ENCODE data around the gene PITPNB.

The PITPNB gene

DNA sequence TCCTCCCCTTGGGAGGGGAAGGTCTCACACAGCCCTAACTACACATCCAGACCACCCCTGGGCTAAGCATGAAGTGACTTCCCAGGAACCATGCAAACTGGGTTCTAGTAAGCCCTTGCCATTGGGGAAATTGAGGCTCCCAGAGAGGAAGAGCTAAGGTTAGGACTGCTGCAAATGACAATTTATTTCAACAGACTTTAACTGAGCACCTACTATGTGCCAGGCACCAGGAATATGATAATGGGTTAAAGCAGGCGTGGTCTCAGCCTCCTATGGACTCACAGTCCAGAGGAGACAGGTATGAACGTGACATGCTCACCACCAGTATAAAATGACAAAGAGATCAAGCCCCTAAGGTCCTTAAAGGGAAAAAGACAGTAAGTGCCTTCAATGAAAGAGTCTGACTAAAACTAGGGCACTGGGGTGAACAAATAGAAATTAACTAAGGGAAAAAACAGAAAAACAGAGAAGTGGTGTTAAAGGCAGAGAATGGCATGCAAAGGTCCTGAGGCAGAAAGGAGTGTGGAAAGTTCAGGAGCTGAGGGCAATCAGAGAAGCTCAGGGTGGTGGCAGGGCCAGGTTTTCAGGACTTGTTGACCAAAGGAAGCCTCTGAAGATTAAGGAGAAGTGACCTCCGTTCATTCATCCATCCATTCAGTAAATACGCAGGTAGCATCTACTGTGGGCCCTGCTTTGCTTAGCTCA is 103.1 kb downstream of the PITPNB start:
- TF ChIP-seq, protein P1, sequence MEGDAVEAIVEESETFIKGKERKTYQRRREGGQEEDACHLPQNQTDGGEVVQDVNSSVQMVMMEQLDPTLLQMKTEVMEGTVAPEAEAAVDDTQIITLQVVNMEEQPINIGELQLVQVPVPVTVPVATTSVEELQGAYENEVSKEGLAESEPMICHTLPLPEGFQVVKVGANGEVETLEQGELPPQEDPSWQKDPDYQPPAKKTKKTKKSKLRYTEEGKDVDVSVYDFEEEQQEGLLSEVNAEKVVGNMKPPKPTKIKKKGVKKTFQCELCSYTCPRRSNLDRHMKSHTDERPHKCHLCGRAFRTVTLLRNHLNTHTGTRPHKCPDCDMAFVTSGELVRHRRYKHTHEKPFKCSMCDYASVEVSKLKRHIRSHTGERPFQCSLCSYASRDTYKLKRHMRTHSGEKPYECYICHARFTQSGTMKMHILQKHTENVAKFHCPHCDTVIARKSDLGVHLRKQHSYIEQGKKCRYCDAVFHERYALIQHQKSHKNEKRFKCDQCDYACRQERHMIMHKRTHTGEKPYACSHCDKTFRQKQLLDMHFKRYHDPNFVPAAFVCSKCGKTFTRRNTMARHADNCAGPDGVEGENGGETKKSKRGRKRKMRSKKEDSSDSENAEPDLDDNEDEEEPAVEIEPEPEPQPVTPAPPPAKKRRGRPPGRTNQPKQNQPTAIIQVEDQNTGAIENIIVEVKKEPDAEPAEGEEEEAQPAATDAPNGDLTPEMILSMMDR (conservative IDR thresholded peaks at IDR 0.05; ENCODE audit: control insufficient read depth, insufficient read depth, low read depth, low read length) = no peak
- no peak overlapping the region for H3K4me3 ChIP-seq (ENCODE audit: control insufficient read depth, low read depth, low read length)
- DNase-seq (ENCODE audit: low read depth) = no peak

DNA sequence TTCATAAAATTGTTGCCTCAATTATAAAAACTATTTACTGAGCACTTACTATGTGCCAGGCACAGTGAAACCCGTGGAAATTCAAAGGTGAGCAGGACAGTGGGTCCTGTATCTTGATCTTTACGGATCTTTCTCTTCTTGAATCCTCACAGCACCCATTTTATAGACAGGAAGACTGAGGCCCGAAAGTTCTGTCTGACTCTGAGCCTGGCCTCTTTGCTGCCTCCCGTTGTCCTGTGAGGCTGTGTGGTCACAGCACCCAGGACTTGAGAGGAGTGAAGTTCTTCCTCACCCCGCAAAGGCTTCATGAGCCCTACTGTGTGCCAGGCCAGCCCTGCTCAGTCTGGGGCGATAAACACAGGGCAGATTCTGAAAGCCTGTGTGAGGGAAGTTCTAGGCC is 104.1 kb downstream of the PITPNB start:
- TF ChIP-seq, protein P1 (conservative IDR thresholded peaks at IDR 0.05; ENCODE audit: control insufficient read depth, insufficient read depth, low read depth, low read length) = no peak
- DNase-seq (ENCODE audit: low read depth) = no peak
- H3K4me3 ChIP-seq (ENCODE audit: control insufficient read depth, low read depth, low read length) = no peak overlapping the region

DNA sequence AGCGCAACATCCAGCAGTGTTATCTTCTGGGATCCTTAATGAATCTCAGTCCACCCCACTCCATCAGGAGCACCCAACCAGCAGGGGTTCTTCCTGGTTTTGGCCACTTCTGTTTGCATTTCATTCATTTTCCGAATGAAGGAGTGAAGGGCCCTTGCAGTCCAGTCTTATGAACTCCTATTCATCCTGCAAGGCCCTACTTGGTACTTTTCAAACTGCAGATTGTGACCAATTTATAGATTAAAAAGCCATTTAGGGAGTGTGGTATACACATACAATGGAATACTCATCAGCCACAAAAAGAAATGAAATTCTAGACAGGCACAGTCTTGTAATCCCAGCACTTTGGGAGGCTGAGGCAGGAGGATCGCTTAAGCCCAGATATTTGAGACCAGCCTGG is 107.3 kb downstream of the PITPNB start:
- no peak overlapping the region for H3K4me3 ChIP-seq (ENCODE audit: control insufficient read depth, low read depth, low read length)
- DNase-seq (ENCODE audit: low read depth) = no peak
- TF ChIP-seq, protein P1 (conservative IDR thresholded peaks at IDR 0.05; ENCODE audit: control insufficient read depth, insufficient read depth, low read depth, low read length) = no peak

DNA sequence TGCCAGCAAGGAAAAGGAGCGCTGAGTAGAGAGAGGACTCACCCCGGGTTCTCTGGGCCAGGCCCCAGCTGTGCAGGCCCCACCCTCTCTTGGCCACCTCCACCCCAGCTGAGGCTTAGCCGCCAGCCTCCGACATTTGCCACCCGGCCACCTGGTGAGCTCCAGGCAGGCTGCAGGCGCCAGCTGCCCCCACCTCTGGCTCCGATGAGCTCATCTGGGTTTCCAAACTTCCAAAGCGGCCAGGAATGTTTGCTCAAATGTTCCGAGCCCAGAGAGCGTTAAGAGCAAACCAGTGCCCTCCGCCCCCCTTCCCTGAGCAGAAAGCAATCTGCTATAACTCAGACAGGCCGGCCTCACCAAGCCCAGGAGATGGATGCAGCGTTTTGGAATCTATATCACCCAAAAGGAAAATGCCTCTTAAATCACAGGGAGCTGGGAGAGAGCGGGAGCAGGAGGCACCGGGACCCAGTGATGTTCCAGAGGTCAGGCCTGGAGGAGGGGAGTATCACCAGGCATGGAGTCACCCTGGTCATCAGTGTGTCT is 108.4 kb downstream of the PITPNB start:
- TF ChIP-seq, protein P1 (conservative IDR thresholded peaks at IDR 0.05; ENCODE audit: control insufficient read depth, insufficient read depth, low read depth, low read length) = no peak
- peak; percentile 49 for DNase-seq (ENCODE audit: low read depth)
- no peak overlapping the region for H3K4me3 ChIP-seq (ENCODE audit: control insufficient read depth, low read depth, low read length)

DNA sequence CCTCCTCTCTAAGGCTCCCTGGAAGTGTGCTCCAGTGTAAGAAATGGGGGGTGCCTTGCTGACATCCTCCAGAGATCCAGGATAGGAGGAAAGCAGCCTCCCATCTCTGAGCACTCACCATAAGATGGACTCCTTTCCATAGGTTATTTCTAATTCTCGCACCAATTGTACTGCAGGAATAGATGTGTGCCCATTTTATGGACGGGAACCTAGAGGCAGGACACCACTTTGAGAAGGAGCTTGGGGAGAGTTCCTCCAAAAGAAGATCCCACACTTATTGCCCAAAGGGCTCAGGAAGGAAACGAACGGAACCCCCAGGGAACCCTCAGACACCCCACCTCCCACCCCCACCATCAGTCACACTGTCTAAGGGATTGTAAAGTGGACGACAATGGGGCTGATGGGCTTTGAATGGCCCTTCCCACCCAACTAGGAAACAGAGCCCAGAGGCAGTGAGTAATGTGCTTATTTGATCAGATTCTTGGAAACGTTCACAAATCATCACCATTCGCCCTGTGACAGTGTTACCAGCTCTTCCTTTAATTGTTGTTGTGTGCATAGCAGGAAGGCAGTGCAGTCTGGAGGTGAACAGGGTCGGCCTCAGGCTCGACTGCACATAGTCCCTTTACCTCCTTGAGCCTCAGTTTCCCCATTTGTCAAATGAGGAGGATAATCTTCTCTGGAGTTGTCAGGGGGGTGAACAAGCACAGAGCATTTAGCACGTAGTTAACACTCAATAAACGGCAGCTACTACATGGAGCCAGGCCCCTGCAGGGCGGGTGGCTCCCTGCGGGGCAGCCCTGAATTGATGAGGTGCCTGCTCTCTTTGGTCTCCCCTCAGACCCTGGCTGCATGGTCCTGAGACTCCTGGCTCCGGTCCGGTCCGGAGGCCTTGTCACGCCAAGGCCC is 109.1 kb downstream of the PITPNB start:
- TF ChIP-seq, protein P1 (conservative IDR thresholded peaks at IDR 0.05; ENCODE audit: control insufficient read depth, insufficient read depth, low read depth, low read length) = no peak
- no peak for DNase-seq (ENCODE audit: low read depth)
- H3K4me3 ChIP-seq (ENCODE audit: control insufficient read depth, low read depth, low read length) = no peak overlapping the region

DNA sequence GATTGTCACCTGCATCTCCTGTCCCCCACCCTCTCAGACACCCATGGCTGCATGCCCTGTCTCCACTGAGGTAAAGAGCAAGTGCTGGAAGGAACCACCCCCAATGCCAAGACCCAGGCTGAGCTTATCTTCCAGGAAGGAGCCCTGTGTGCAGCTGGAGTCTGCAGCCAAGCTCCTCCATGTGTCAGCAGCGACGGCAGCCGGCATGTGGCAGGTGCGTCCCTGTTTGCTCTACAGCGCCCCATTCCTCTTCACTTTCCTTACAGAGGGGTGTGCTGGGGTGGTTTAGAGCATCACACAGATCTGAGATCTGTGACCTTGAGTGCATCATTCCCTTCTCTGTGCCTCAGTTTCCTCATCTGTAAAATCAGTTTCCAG is 109.8 kb downstream of the PITPNB start:
- no peak overlapping the region for H3K4me3 ChIP-seq (ENCODE audit: control insufficient read depth, low read depth, low read length)
- TF ChIP-seq, protein P1 (conservative IDR thresholded peaks at IDR 0.05; ENCODE audit: control insufficient read depth, insufficient read depth, low read depth, low read length) = no peak
- no peak for DNase-seq (ENCODE audit: low read depth)

Data from fibroblast of mammary gland (primary cell).